HFFc6 (cell line): Measurements from ENCODE around the gene TBC1D2. TPM values are rescaled to one million over a fixed set of nuclear protein-coding genes. Genes with fewer than 3 reads are reported as not detected.

ENCODE experiments used
- DNase-seq: peaks from one replicate; pipeline ENCODE4 v3.0.0-alpha.2; 2018
- H3K27ac Mint-ChIP-seq: 2 replicates; pipeline ENCODE4 v1.8.0; 2020; ENCODE audit warnings: mild to moderate bottlenecking, mixed read lengths
- H3K27me3 Mint-ChIP-seq: 2 replicates; pipeline ENCODE4 v1.8.0; 2021; ENCODE audit warnings: mild to moderate bottlenecking, moderate library complexity, mixed read lengths; ENCODE audit not compliant: insufficient read depth
- H3K36me3 Mint-ChIP-seq: 2 replicates; pipeline ENCODE4 v1.8.0; 2021; ENCODE audit warnings: low read depth, mixed read lengths
- H3K4me1 Mint-ChIP-seq: 2 replicates; pipeline ENCODE4 v1.8.0; 2020; ENCODE audit warnings: low read depth, mixed read lengths
- H3K4me3 Mint-ChIP-seq: 2 replicates; pipeline ENCODE4 v1.8.0; 2020; ENCODE audit warnings: mild to moderate bottlenecking, moderate library complexity, mixed read lengths
- H3K9me3 Mint-ChIP-seq: 2 replicates; pipeline ENCODE4 v1.8.0; 2020; ENCODE audit warnings: mild to moderate bottlenecking, mixed read lengths
- CTCF ChIP-seq: fragments of 200-600 bp; sonication (generic); IDR thresholded peaks from 2 replicates; pipeline ENCODE4 v1.5.0; 2021; ENCODE audit warnings: antibody characterized with exemption, mild to moderate bottlenecking
- total RNA-seq, 6 experiments: library from RNA; stranded (reverse); fragmentation: NEBNext Ultra II Directional; extraction: Animal tissue kit (Norgen Biotek cat#: 25700); gene quantifications; 2 replicates in 1 of 6; 3 replicates in 5 of 6; pipeline ENCODE4 v1.2.3, GENCODE V29; 2021

TBC1D2 gene
- total RNA-seq, 6 experiments from 2014 or later = 31.9 to 39.4 (median 36.5) TPM

- DNase-seq = no peak
- no peak overlapping the region for H3K27ac Mint-ChIP-seq
- no peaks in the 10 kb centered on the region for H3K4me1 Mint-ChIP-seq
- no peaks in the 10 kb centered on the region for H3K9me3 Mint-ChIP-seq
- no peak overlapping the region for H3K4me3 Mint-ChIP-seq
- H3K36me3 Mint-ChIP-seq = no peaks in the 10 kb centered on the region
- TF ChIP-seq CTCF = no peak
- peaks cover 47% of the 10 kb centered on the region for H3K27me3 Mint-ChIP-seq
These were observed 25.8 kb upstream of the TBC1D2 start for GRCh38 chr9:98281281-98281680.

GRCh38 chr9:98280574-98280973 lies 25.1 kb upstream of the TBC1D2 start:
- Mint-ChIP-seq H3K36me3 (no peaks in the 10 kb centered on the region), H3K4me3 (no peak overlapping the region), H3K9me3 (no peaks in the 10 kb centered on the region), H3K27ac (no peak overlapping the region), H3K27me3 (peaks cover 50% of the 10 kb centered on the region), H3K4me1 (no peaks in the 10 kb centered on the region)
- no peak for DNase-seq
- no peak for TF ChIP-seq CTCF

GRCh38 chr9:98280162-98280561 lies 24.7 kb upstream of the TBC1D2 start:
- Mint-ChIP-seq H3K9me3 (no peaks in the 10 kb centered on the region), H3K4me1 (no peaks in the 10 kb centered on the region)
- no peak for DNase-seq

GRCh38 chr9:98276907-98277469 lies 21.5 kb upstream of the TBC1D2 start:
- Mint-ChIP-seq H3K4me3 (no peak overlapping the region), H3K27ac (no peak overlapping the region), H3K36me3 (no peaks in the 10 kb centered on the region), H3K27me3 (peaks cover 54% of the 10 kb centered on the region), H3K4me1 (no peaks in the 10 kb centered on the region), H3K9me3 (no peaks in the 10 kb centered on the region)
- no peak for DNase-seq
- TF ChIP-seq CTCF = no peak

More at GRCh38 chr9:98280162-98280561, 24.7 kb upstream of the TBC1D2 start:
- peaks cover 52% of the 10 kb centered on the region for H3K27me3 Mint-ChIP-seq
- H3K36me3 Mint-ChIP-seq = no peaks in the 10 kb centered on the region
- no peak overlapping the region for H3K27ac Mint-ChIP-seq
- H3K4me3 Mint-ChIP-seq = no peak overlapping the region
- no peak for TF ChIP-seq CTCF

GRCh38 chr9:98275159-98275558 lies 19.7 kb upstream of the TBC1D2 start:
- H3K36me3 Mint-ChIP-seq = no peaks in the 10 kb centered on the region
- H3K27ac Mint-ChIP-seq = no peak overlapping the region

More at GRCh38 chr9:98275159-98275558, 19.7 kb upstream of the TBC1D2 start:
- no peaks in the 10 kb centered on the region for H3K9me3 Mint-ChIP-seq
- peaks cover 45% of the 10 kb centered on the region for H3K27me3 Mint-ChIP-seq
- DNase-seq = no peak
- H3K4me3 Mint-ChIP-seq = no peak overlapping the region
- no peak for TF ChIP-seq CTCF
- no peaks in the 10 kb centered on the region; the same call in 1 of the 2 replicates for H3K4me1 Mint-ChIP-seq
